ENCODE data around the gene LRMDA. TPM values are rescaled to one million over a fixed set of nuclear protein-coding genes. Genes with fewer than 3 reads are reported as not detected.

The LRMDA gene
- total and polyA plus RNA-seq, 10 of the 15 experiments (the other 5 are each of a cell fraction or from before 2014, with no cell fraction given) = 0.07 to 0.54 (median 0.29) TPM; not detected in 4

DNA sequence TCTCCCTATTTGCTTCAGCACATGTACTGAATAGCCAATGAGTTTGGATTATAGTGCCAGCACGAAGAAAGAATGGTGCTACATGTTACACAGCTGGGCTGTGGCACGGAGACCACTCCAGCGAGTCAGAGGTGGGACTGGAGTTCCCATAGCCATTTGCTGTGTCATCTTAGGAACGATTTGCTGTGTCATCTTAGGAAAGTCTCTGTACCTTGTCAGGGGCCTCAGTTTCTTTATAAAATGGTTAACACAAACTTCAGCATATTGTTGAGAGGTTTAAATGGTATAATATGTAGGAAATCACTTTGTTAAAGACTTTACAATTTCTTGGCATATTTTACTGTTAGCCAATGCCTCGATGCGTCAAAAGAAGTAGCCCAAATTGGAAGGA is 609.4 kb downstream of the LRMDA start:
- TF ChIP-seq, protein P1, sequence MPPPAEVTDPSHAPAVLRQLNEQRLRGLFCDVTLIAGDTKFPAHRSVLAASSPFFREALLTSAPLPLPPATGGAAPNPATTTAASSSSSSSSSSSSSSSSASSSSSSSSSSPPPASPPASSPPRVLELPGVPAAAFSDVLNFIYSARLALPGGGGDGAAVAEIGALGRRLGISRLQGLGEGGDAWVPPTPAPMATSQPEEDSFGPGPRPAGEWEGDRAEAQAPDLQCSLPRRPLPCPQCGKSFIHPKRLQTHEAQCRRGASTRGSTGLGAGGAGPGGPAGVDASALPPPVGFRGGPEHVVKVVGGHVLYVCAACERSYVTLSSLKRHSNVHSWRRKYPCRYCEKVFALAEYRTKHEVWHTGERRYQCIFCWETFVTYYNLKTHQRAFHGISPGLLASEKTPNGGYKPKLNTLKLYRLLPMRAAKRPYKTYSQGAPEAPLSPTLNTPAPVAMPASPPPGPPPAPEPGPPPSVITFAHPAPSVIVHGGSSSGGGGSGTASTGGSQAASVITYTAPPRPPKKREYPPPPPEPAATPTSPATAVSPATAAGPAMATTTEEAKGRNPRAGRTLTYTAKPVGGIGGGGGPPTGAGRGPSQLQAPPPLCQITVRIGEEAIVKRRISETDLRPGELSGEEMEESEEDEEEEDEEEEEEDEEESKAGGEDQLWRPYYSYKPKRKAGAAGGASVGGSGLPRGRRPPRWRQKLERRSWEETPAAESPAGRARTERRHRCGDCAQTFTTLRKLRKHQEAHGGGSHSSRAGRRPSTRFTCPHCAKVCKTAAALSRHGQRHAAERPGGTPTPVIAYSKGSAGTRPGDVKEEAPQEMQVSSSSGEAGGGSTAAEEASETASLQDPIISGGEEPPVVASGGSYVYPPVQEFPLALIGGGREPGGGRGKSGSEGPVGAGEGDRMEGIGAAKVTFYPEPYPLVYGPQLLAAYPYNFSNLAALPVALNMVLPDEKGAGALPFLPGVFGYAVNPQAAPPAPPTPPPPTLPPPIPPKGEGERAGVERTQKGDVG (CRISPR knock-in tag; IDR thresholded peaks at IDR 0.05) = no peak
- TF ChIP-seq CBFB (IDR thresholded peaks at IDR 0.05; ENCODE audit: low read depth) (no peak), ETV6 (conservative IDR thresholded peaks at IDR 0.05 in 1 of 2, IDR thresholded peaks at IDR 0.05 in 1 of 2; ENCODE audit: borderline replicate concordance in 1 of 2, low read depth in 1 of 2) (no peak), NR2F1 (conservative IDR thresholded peaks at IDR 0.05) (no peak), ZNF207 (IDR thresholded peaks at IDR 0.05; ENCODE audit: borderline replicate concordance) (no peak), MXI1 (IDR thresholded peaks at IDR 0.05; ENCODE audit: low read depth, low read length) (no peak), HDAC2 (IDR thresholded peaks at IDR 0.05) (no peak)
- intact Hi-C loops (cut with micrococcal nuclease; ENCODE audit: unreplicated experiment) = no loop called here
- ChIA-PET SMC1A (ENCODE audit: uncharacterized antibody, unreplicated experiment) (no interaction called here), CTCF (no interaction called here), RAD21 (ENCODE audit: unreplicated experiment) (no interaction called here), POLR2A (no interaction called here)
- Histone ChIP-seq H4K20me1 (ENCODE audit: control insufficient read depth, insufficient read depth) (no peaks in the 10 kb centered on the region), H3K27me3 (replicated peaks in 1 of 2; ENCODE audit: control insufficient read depth in 2 of 2, insufficient read depth in 2 of 2, low read length in 1 of 2) (no peaks in the 10 kb centered on the region), H3K27ac (ENCODE audit: control insufficient read depth, insufficient read depth) (no peak overlapping the region), H3K9ac (ENCODE audit: control insufficient read depth, insufficient read depth, low read length) (no peak overlapping the region), H3K4me1 (ENCODE audit: control insufficient read depth, insufficient read depth, low read length) (no peaks in the 10 kb centered on the region), H3K4me3 (no peak overlapping the region), H3K4me2 (ENCODE audit: control insufficient read depth, insufficient read depth) (no peak overlapping the region), H3K36me3 (ENCODE audit: control insufficient read depth in 2 of 2, insufficient read depth in 2 of 2, low read length in 1 of 2) (no peaks in the 10 kb centered on the region), H2AFZ (ENCODE audit: control insufficient read depth, low read depth, low read length) (no peak overlapping the region), H3K79me2 (ENCODE audit: control insufficient read depth, insufficient read depth, low read length) (no peaks in the 10 kb centered on the region), H3K9me3 (replicated peaks; ENCODE audit: control insufficient read depth, insufficient read depth, low read length) (no peaks in the 10 kb centered on the region; the same call in 2 of the 3 replicates)
- 14% methylated on average over 6 of the region's 6 CpGs for WGBS (ENCODE audit: insufficient coverage, insufficient replicate concordance, low lambda C conversion rate, missing lambda C conversion rate)
- FAIRE-seq = no peak
- DNase-seq (ENCODE audit: low read depth, low spot score) = no peak
- no peak for ATAC-seq
- in situ Hi-C loops (cut with MboI) = loop anchor here (25.0 kb wide), 1 partner anchor 654 kb away; no protein-coding TSS in a partner anchor
- BruUV-seq (replicated peaks) = no TSS peak

Measured in GM12878 (cell line).